Liver (tissue), 3 donors: ENCODE data around the gene ANKMY1.

Source experiments
- CTCF ChIP-seq: fragments of 150-350 bp; IDR thresholded peaks from 2 replicates; pipeline ENCODE4 v1.5.1; 2017; ENCODE audit warnings: improper control_type of control experiment, low read depth, low read length; ENCODE audit not compliant: missing input control
- JUND ChIP-seq, 2 donors: IDR thresholded peaks; 2 replicates each; pipeline ENCODE4 v1.6.1; 2016; ENCODE audit warnings: antibody characterized with exemption in 2 of 2
- RXRA ChIP-seq, 2 donors: IDR thresholded peaks; 2 replicates each; pipeline ENCODE4 v1.6.1; 2017 to 2018; ENCODE audit warnings: antibody characterized with exemption in 2 of 2, mild to moderate bottlenecking in 1 of 2
- TF ChIP-seq, protein P1 (sequence below): IDR thresholded peaks from 2 replicates; pipeline ENCODE4 v1.6.1; 2016; ENCODE audit warnings: antibody characterized with exemption
- donor health status: healthy.
- donor health status: healthy.

GRCh38 chr2:240436683-240437550 lies 120.9 kb downstream of the ANKMY1 start:
- no peak for TF ChIP-seq CTCF
- no peak for TF ChIP-seq RXRA (IDR thresholded peaks at IDR 0.05)
- TF ChIP-seq, protein P1, sequence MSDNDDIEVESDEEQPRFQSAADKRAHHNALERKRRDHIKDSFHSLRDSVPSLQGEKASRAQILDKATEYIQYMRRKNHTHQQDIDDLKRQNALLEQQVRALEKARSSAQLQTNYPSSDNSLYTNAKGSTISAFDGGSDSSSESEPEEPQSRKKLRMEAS = no peak
- no peak for TF ChIP-seq JUND (IDR thresholded peaks at IDR 0.05)
